Measurements from ENCODE around the gene TIMELESS.

TIMELESS gene

DNA sequence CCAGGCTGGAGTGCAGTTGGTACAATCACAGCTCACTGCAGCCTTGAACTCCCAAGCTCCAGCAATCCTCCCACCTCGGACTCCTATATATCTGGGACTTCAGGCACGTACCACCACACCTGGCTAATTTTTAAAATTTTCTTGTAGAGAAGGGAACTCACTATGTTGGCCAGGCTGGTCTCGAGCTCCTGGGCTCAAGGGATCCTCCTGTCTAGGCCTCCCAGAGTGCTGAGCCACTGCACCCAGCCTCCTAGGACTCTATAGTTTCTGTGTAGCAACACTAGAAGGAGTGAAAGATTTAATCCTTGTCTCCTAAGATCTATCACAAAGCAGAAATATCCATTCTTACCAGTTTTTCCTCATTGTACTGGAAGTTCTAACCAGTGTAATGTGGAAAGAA, 82.3 kb downstream of the TIMELESS start (continued):
- TF ChIP-seq ZNF518A (tag by site-specific recombination; conservative IDR thresholded peaks at IDR 0.05; ENCODE audit: low read depth) (no peak), GLIS1 (tag by site-specific recombination; IDR thresholded peaks at IDR 0.05) (no peak), ZNF19 (tag by site-specific recombination; IDR thresholded peaks at IDR 0.05; ENCODE audit: low read depth) (no peak), GFI1B (tag by site-specific recombination; IDR thresholded peaks at IDR 0.05) (no peak), WT1 (tag by site-specific recombination; IDR thresholded peaks at IDR 0.05) (no peak), ZBTB20 (tag by site-specific recombination; IDR thresholded peaks at IDR 0.05) (no peak)
